ENCODE measurements around the gene SPNS1. TPM values are rescaled to one million over a fixed set of nuclear protein-coding genes. Genes with fewer than 3 reads are reported as not detected.
A peak's percentile ranks its signal among the peaks of the same experiment; 100 is the strongest.

Gene SPNS1
- total RNA-seq, 1 donor from 2014 or later = 59.3 TPM

GRCh38 chr16:29025735-29026134 lies 51.2 kb downstream of the SPNS1 start:
- DNase-seq (ENCODE audit: low spot score in 2 of 2) = no peak
- intact Hi-C loops (cut with DNase I) = no loop called here
- Histone ChIP-seq H3K4me1 (no peaks in the 10 kb centered on the region), H3K27me3 (no peaks in the 10 kb centered on the region), H3K9me3 (no peaks in the 10 kb centered on the region), H3K36me3 (no peaks in the 10 kb centered on the region), H3K27ac (no peak overlapping the region), H3K4me3 (no peak overlapping the region)
- TF ChIP-seq CTCF (IDR thresholded peaks at IDR 0.05) = no peak

- H3K4me1 ChIP-seq = no peaks in the 10 kb centered on the region
- no peaks in the 10 kb centered on the region for H3K36me3 ChIP-seq
- intact Hi-C loops (cut with DNase I) = no loop called here
- peak in 1 of 2 donors; percentile 9 for DNase-seq (ENCODE audit: low spot score in 2 of 2)
- H3K4me3 ChIP-seq = no peak overlapping the region
- no peaks in the 10 kb centered on the region for H3K27me3 ChIP-seq
- TF ChIP-seq CTCF (IDR thresholded peaks at IDR 0.05) = no peak
- H3K9me3 ChIP-seq = no peaks in the 10 kb centered on the region
- H3K27ac ChIP-seq = no peak overlapping the region
These were observed 54.0 kb downstream of the SPNS1 start for GRCh38 chr16:29028457-29029167.

- intact Hi-C loops (cut with DNase I) = no loop called here
- H3K27ac ChIP-seq = no peak overlapping the region
- TF ChIP-seq CTCF (IDR thresholded peaks at IDR 0.05) = no peak
- no peaks in the 10 kb centered on the region for H3K36me3 ChIP-seq
- no peaks in the 10 kb centered on the region for H3K4me1 ChIP-seq
- H3K4me3 ChIP-seq = no peak overlapping the region
- no peaks in the 10 kb centered on the region for H3K9me3 ChIP-seq
- DNase-seq (ENCODE audit: low spot score in 2 of 2) = peak; percentile 15 to 59
- no peaks in the 10 kb centered on the region for H3K27me3 ChIP-seq
These were observed 54.8 kb downstream of the SPNS1 start for GRCh38 chr16:29029168-29029994.

- H3K9me3 ChIP-seq = no peaks in the 10 kb centered on the region
- intact Hi-C loops (cut with DNase I) = no loop called here
- no peaks in the 10 kb centered on the region for H3K27me3 ChIP-seq
- H3K36me3 ChIP-seq = no peaks in the 10 kb centered on the region
- no peak overlapping the region for H3K4me3 ChIP-seq
- no peaks in the 10 kb centered on the region for H3K4me1 ChIP-seq
- no peak for TF ChIP-seq CTCF (IDR thresholded peaks at IDR 0.05)
- no peak overlapping the region for H3K27ac ChIP-seq
- DNase-seq (ENCODE audit: low spot score in 2 of 2) = peak in 1 of 2 donors; percentile 38
These were observed 55.7 kb downstream of the SPNS1 start for GRCh38 chr16:29030086-29030840.

Other genes with a start within 250 kb of the SPNS1 start
- gene NPIPB9, start 223.0 kb upstream of the SPNS1 start, total RNA-seq = not detected
- 169 TPM for gene ATXN2L, start 151.8 kb upstream of the SPNS1 start, total RNA-seq
- gene TUFM, start 128.4 kb upstream of the SPNS1 start, total RNA-seq = 92.5 TPM
- gene SH2B1, start 110.9 kb upstream of the SPNS1 start, total RNA-seq = 69.6 TPM
- not detected for gene ATP2A1, start 96.3 kb upstream of the SPNS1 start, total RNA-seq
- 64.5 TPM for gene RABEP2, start 49.5 kb upstream of the SPNS1 start, total RNA-seq
- gene CD19, start 42.8 kb upstream of the SPNS1 start, total RNA-seq = not detected
- 11.2 TPM for gene NFATC2IP, start 23.8 kb upstream of the SPNS1 start, total RNA-seq
- 53.4 TPM for gene LAT, start 10.3 kb downstream of the SPNS1 start, total RNA-seq